NOMO-1 (cell line): ENCODE measurements around the gene OTOP1.
"Not testable (repeated sequence)": the region's sequence is repeated elsewhere in the genome, so short reads cannot be mapped to it uniquely, and the experiment has no call there.

Experiments used
- DNase-seq, 2 experiments: peaks; one replicate each; lab custom pipeline; 2025; ENCODE audit not compliant: unreplicated experiment in 2 of 2; lab: John Stamatoyannopoulos, UW

OTOP1 gene

GRCh38 chr4:4226606-4227438 lies at the start of gene OTOP1:
TSS of gene OTOP1 (minus strand) at chr4:4226929. CDS start at chr4:4226864, 65 bp downstream.
- DNase-seq, result no peak

GRCh38 chr4:4274226-4274625 lies 47.5 kb upstream of the OTOP1 start:
- DNase-seq, result no peak

GRCh38 chr4:4271912-4272311 lies 45.2 kb upstream of the OTOP1 start:
- no peak for DNase-seq

- DNase-seq, result peak in 1 of 2 experiments; percentile 31
These were observed 43.8 kb upstream of the OTOP1 start for GRCh38 chr4:4270529-4270928.

- peak; percentile 14 to 22 for DNase-seq
These were observed 43.1 kb upstream of the OTOP1 start for GRCh38 chr4:4269856-4270255.

- no peak for DNase-seq
These were observed 42.6 kb upstream of the OTOP1 start for GRCh38 chr4:4269331-4269731.

GRCh38 chr4:4268776-4269175 lies 42.0 kb upstream of the OTOP1 start:
- peak; percentile 17 to 51 for DNase-seq

- DNase-seq, result no peak
These were observed 41.3 kb upstream of the OTOP1 start for GRCh38 chr4:4267981-4268380.

GRCh38 chr4:4260185-4260751 lies 33.5 kb upstream of the OTOP1 start:
- peak; percentile 37 to 72 for DNase-seq

GRCh38 chr4:4259484-4260100 lies 32.9 kb upstream of the OTOP1 start:
- DNase-seq, result peak in 1 of 2 experiments; percentile 15

- not testable (repeated sequence) for DNase-seq
These were observed 31.0 kb upstream of the OTOP1 start for GRCh38 chr4:4257705-4258104.

- DNase-seq, result no peak
These were observed 30.1 kb upstream of the OTOP1 start for GRCh38 chr4:4256799-4257198.

- no peak for DNase-seq
These were observed 27.9 kb upstream of the OTOP1 start for GRCh38 chr4:4254666-4255065.

GRCh38 chr4:4254199-4254598 lies 27.5 kb upstream of the OTOP1 start:
- DNase-seq, result no peak

GRCh38 chr4:4249866-4250265 lies 23.1 kb upstream of the OTOP1 start:
- no peak for DNase-seq

- not testable (repeated sequence) for DNase-seq
These were observed 22.6 kb upstream of the OTOP1 start for GRCh38 chr4:4249342-4249741.

GRCh38 chr4:4248885-4249203 lies 22.1 kb upstream of the OTOP1 start:
- peak in 1 of 2 experiments; percentile 17 for DNase-seq

- peak; percentile 84 to 89 for DNase-seq
These were observed 21.5 kb upstream of the OTOP1 start, which contains the start of gene TMEM128 for GRCh38 chr4:4248029-4248884. TSS of gene TMEM128 (minus strand) at chr4:4248223. CDS start at chr4:4248202, 21 bp downstream.

GRCh38 chr4:4247696-4248028 lies 20.9 kb upstream of the OTOP1 start:
- peak in 1 of 2 experiments; percentile 37 for DNase-seq

- no peak for DNase-seq
These were observed 18.4 kb upstream of the OTOP1 start for GRCh38 chr4:4245172-4245571.

- DNase-seq, result not testable (repeated sequence)
These were observed 12.8 kb upstream of the OTOP1 start for GRCh38 chr4:4239551-4239950.
